Measurements from ENCODE around the gene PCDHB2. TPM values are rescaled to one million over a fixed set of nuclear protein-coding genes. Genes with fewer than 3 reads are reported as not detected.
"Not testable (repeated sequence)": the region's sequence is repeated elsewhere in the genome, so short reads cannot be mapped to it uniquely, and the experiment has no call there.

PCDHB2 gene
- total and polyA plus RNA-seq, 7 donors: 0.30 to 1.6 (median 0.88) TPM

- no peak for TF ChIP-seq CTCF (IDR thresholded peaks at IDR 0.05)
These were observed 24.8 kb downstream of the PCDHB2 start for GRCh38 chr5:141119250-141119649.

GRCh38 chr5:141121563-141121962, 27.1 kb downstream of the PCDHB2 start, which contains the start of gene PCDHB4:
Gene PCDHB4 (plus strand): TSS chr5:141121818. CDS start chr5:141121999, 181 bp downstream.
- ATAC-seq (peak in 1 of 4 donors; percentile 78), DNase-seq (peak; percentile 32 to 61)
- no peaks in the 10 kb centered on the region for H3K9me3 ChIP-seq
- TF ChIP-seq CTCF (IDR thresholded peaks at IDR 0.05): peak; percentile 46
- H3K36me3 ChIP-seq (ENCODE audit: insufficient read depth in 1 of 2, low read depth in 1 of 2): no peaks in the 10 kb centered on the region
- WGBS, 3 donors: 7 to 19% (median 14%) methylated on average over 16 of the region's 16 CpGs
- H3K27me3 ChIP-seq (ENCODE audit: insufficient read depth in 3 of 3, low read length in 2 of 3): peaks cover 0 to 2% (median 0%) of the 10 kb centered on the region in 3 donors
- H3K4me1 ChIP-seq: no peaks in the 10 kb centered on the region
- intact Hi-C loops (cut with DNase I): loop anchor here in 1 of 2 donors (10.0 kb wide), 1 partner anchor 203 kb away; the partner anchor contains the start of gene TAF7
- H3K4me3 ChIP-seq: peak within 1 kb of the TSS; percentile 57
- H3K27ac ChIP-seq: no peak within 1 kb of the TSS

More at GRCh38 chr5:141119250-141119649, 24.8 kb downstream of the PCDHB2 start:
- Histone ChIP-seq H3K9me3 (no peaks in the 10 kb centered on the region), H3K36me3 (ENCODE audit: insufficient read depth in 1 of 2, low read depth in 1 of 2) (no peaks in the 10 kb centered on the region), H3K4me1 (no peaks in the 10 kb centered on the region), H3K27ac (no peak overlapping the region), H3K27me3 (ENCODE audit: insufficient read depth in 3 of 3, low read length in 2 of 3) (peaks cover 0 to 2% (median 0%) of the 10 kb centered on the region in 3 donors), H3K4me3 (no peak overlapping the region)
- ATAC-seq (no peak), DNase-seq (no peak)
- intact Hi-C loops (cut with DNase I): no loop called here
- WGBS, 3 donors: 46 to 54% (median 50%) methylated on average over 2 of the region's 2 CpGs

- WGBS, 3 donors: 20 to 39% (median 35%) methylated on average over 12 of the region's 12 CpGs
- Histone ChIP-seq H3K27me3 (ENCODE audit: insufficient read depth in 3 of 3, low read length in 2 of 3) (peaks cover 0 to 2% (median 0%) of the 10 kb centered on the region in 3 donors), H3K9me3 (no peaks in the 10 kb centered on the region), H3K27ac (no peak overlapping the region), H3K36me3 (ENCODE audit: insufficient read depth in 1 of 2, low read depth in 1 of 2) (no peaks in the 10 kb centered on the region), H3K4me1 (no peaks in the 10 kb centered on the region), H3K4me3 (peak overlapping the region; percentile 57)
- DNase-seq (no peak), ATAC-seq (peak in 1 of 4 donors; percentile 60)
- intact Hi-C loops (cut with DNase I): loop anchor here in 1 of 2 donors (10.0 kb wide), 1 partner anchor 203 kb away; the partner anchor contains the start of gene TAF7
- no peak for TF ChIP-seq CTCF (IDR thresholded peaks at IDR 0.05)
These were observed 27.6 kb downstream of the PCDHB2 start for GRCh38 chr5:141121985-141122384.

GRCh38 chr5:141123396-141124135, 29.2 kb downstream of the PCDHB2 start:
- ATAC-seq; H3K27me3 ChIP-seq (ENCODE audit: insufficient read depth in 3 of 3, low read length in 2 of 3); H3K36me3 ChIP-seq (ENCODE audit: insufficient read depth in 1 of 2, low read depth in 1 of 2); H3K9me3 ChIP-seq; DNase-seq; H3K4me3 ChIP-seq; H3K4me1 ChIP-seq; H3K27ac ChIP-seq: not testable (repeated sequence)
- intact Hi-C loops (cut with DNase I): loop anchor here in 1 of 2 donors (10.0 kb wide), 1 partner anchor 201 kb away; the partner anchor contains the start of gene TAF7
- 35 to 41% (median 38%) methylated on average over 38 to 59 of the region's 73 CpGs for WGBS, 3 donors

GRCh38 chr5:141127305-141127704, 32.9 kb downstream of the PCDHB2 start:
- ATAC-seq (no peak), DNase-seq (no peak)
- Histone ChIP-seq H3K36me3 (ENCODE audit: insufficient read depth in 1 of 2, low read depth in 1 of 2) (no peaks in the 10 kb centered on the region), H3K4me1 (no peaks in the 10 kb centered on the region), H3K27ac (no peak overlapping the region), H3K9me3 (no peaks in the 10 kb centered on the region), H3K27me3 (ENCODE audit: insufficient read depth in 3 of 3, low read length in 2 of 3) (no peaks in the 10 kb centered on the region), H3K4me3 (no peak overlapping the region)
- intact Hi-C loops (cut with DNase I): loop anchor here in 1 of 2 donors (10.0 kb wide), 1 partner anchor 197 kb away; the partner anchor contains the start of gene TAF7
- WGBS, 3 donors: 83 to 90% (median 86%) methylated on average over 1 of the region's 1 CpG
- TF ChIP-seq CTCF (IDR thresholded peaks at IDR 0.05): no peak

Data from psoas muscle (tissue), 8 donors.